ENCODE data around the gene ADORA2A. TPM values are rescaled to one million over a fixed set of nuclear protein-coding genes. Genes with fewer than 3 reads are reported as not detected.

The ADORA2A gene
- total and polyA plus RNA-seq, 11 donors: 1.5 to 12.1 (median 4.5) TPM

DNA sequence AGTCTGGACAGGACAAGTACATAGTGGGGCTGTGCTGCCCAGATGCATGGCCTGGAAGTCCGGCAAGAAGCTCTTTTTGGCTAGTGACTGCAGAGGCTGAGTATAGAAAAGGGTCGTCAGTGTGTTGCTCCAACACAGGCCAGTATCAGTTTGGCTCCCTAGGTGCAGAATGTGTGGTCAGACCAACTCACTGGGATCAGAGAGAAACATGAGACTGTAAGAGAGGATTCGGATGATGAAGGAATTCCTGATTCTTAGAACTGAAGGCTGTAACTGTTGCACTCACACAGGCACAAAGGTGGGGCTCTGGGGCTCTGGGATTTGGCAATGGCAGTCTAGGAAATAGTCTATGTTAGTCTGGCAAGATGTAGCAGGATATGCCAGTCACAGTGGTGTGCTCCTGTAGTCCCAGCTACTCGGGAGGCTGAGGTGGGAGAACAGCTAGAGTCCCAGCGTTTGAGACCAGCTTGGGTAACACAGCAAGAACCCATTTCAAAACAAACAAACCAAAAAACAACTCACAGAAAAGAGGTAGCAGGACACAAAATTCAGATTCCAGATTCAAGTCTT, 56.7 kb downstream of the ADORA2A start:
- H3K27me3 ChIP-seq: no peaks in the 10 kb centered on the region
- H3K27ac ChIP-seq: no peak overlapping the region
- no peaks in the 10 kb centered on the region for H3K9me3 ChIP-seq
- WGBS, 4 donors: 54 to 72% (median 66%) methylated on average over 5 of the region's 5 CpGs
- no peak overlapping the region for H3K4me3 ChIP-seq
- intact Hi-C loops (cut with DNase I): loop anchor here in 8 of 10 donors (2.0 to 10.0 kb wide), 6 partner anchors 52 to 159 kb away; partner anchors contain the start of gene ADORA2A (in 2 of the 8)
- no peak for DNase-seq
- H3K4me1 ChIP-seq: peaks cover 0 to 37% (median 5%) of the 10 kb centered on the region in 12 donors
- H3K36me3 ChIP-seq: no peaks in the 10 kb centered on the region
- no peak for ATAC-seq
- TF ChIP-seq POLR2A (IDR thresholded peaks at IDR 0.05): no peak
- TF ChIP-seq, protein P1, sequence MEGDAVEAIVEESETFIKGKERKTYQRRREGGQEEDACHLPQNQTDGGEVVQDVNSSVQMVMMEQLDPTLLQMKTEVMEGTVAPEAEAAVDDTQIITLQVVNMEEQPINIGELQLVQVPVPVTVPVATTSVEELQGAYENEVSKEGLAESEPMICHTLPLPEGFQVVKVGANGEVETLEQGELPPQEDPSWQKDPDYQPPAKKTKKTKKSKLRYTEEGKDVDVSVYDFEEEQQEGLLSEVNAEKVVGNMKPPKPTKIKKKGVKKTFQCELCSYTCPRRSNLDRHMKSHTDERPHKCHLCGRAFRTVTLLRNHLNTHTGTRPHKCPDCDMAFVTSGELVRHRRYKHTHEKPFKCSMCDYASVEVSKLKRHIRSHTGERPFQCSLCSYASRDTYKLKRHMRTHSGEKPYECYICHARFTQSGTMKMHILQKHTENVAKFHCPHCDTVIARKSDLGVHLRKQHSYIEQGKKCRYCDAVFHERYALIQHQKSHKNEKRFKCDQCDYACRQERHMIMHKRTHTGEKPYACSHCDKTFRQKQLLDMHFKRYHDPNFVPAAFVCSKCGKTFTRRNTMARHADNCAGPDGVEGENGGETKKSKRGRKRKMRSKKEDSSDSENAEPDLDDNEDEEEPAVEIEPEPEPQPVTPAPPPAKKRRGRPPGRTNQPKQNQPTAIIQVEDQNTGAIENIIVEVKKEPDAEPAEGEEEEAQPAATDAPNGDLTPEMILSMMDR (IDR thresholded peaks at IDR 0.05): no peak

DNA sequence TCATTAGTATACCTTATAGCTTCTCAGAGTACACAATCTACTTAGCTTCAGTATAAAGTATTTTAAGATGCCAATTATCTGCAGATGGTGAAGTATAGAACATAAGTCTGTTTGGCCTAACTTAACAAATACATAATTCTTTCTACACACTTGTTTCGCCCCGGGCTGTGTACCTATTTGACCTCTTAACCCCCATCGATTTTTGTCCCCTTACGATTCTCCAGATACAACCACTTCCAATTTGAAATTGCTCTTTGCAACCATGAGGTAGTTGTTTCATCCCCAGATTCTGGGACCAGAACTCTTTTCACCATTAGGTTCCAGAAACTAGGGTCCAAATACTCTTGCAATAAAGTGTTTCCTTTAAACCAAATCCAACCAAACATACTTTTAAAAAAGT, 57.8 kb downstream of the ADORA2A start:
- no peaks in the 10 kb centered on the region for H3K9me3 ChIP-seq
- DNase-seq (no peak), ATAC-seq (no peak)
- intact Hi-C loops (cut with DNase I): loop anchor here in 4 of 10 donors (2.0 to 10.0 kb wide), 4 partner anchors 62 to 163 kb away; no protein-coding TSS in a partner anchor
- no peaks in the 10 kb centered on the region for H3K36me3 ChIP-seq
- H3K4me1 ChIP-seq: peaks cover 0 to 37% (median 5%) of the 10 kb centered on the region in 12 donors
- TF ChIP-seq, protein P1 (IDR thresholded peaks at IDR 0.05): no peak
- no peak for TF ChIP-seq POLR2A (IDR thresholded peaks at IDR 0.05)
- WGBS, 4 donors: 94 to 97% (median 96%) methylated on average over 4 of the region's 4 CpGs
- no peak overlapping the region for H3K27ac ChIP-seq
- H3K4me3 ChIP-seq: no peak overlapping the region
- H3K27me3 ChIP-seq: no peaks in the 10 kb centered on the region

DNA sequence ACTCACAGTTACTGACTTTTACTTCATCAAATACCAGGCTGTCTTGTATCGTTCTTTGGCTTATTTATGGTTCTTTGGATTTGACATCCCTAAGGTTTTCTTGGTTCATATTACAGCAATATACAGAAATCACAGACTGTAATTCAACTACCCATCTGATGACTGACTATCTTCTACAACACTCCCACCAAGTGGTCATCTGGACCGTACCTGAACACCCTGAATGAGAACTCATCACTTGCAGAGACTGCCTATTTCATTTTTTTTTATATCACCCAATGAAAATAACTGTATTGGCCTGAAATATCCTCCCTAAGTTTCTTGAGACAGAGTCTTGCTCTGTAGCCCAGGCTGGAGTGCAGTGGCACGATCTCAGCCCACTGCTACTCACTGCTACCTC, 58.2 kb downstream of the ADORA2A start:
- Histone ChIP-seq H3K4me1 (peaks cover 0 to 37% (median 5%) of the 10 kb centered on the region in 12 donors), H3K36me3 (no peaks in the 10 kb centered on the region), H3K4me3 (no peak overlapping the region), H3K27me3 (no peaks in the 10 kb centered on the region), H3K27ac (no peak overlapping the region), H3K9me3 (no peaks in the 10 kb centered on the region)
- TF ChIP-seq POLR2A (IDR thresholded peaks at IDR 0.05): no peak
- TF ChIP-seq, protein P1 (IDR thresholded peaks at IDR 0.05): peak in 11 of 12 donors; percentile 32 to 66 (median 50)
- WGBS, 4 donors: 47 to 61% (median 53%) methylated on average over 3 of the region's 3 CpGs
- intact Hi-C loops (cut with DNase I): loop anchor here in 4 of 10 donors (2.0 to 10.0 kb wide), 4 partner anchors 63 to 163 kb away; no protein-coding TSS in a partner anchor
- DNase-seq (no peak), ATAC-seq (peak in 2 of 4 donors; percentile 56 to 76)

DNA sequence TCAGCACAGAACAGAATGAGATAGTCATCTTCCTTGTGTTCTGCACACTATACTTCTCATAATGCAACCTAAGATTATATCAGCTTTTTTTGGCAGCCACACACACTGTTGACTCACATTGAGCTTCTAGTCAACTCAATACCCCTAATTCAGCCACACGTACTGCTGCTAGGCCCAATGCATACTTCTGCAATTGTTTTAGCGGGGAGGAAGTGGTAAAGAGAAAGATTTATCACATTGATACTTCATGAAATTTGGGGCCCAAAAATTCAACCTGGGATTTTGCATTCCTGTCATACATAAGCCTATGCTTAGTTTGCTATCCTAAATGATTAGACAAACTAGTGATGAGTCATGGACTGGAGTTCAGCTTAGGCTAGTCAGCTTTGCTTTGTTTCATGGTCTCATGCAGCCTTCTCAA, 59.1 kb downstream of the ADORA2A start:
- TF ChIP-seq, protein P1 (IDR thresholded peaks at IDR 0.05): no peak
- TF ChIP-seq POLR2A (IDR thresholded peaks at IDR 0.05): no peak
- Histone ChIP-seq H3K9me3 (no peaks in the 10 kb centered on the region), H3K27me3 (no peaks in the 10 kb centered on the region), H3K27ac (no peak overlapping the region), H3K4me1 (peaks cover 0 to 36% (median 5%) of the 10 kb centered on the region in 12 donors), H3K36me3 (no peaks in the 10 kb centered on the region), H3K4me3 (no peak overlapping the region)
- 75 to 86% (median 79%) methylated on average over 2 of the region's 2 CpGs for whole genome bisulfite sequencing, 4 donors
- intact Hi-C loops (cut with DNase I): loop anchor here in 4 of 10 donors (5.0 to 10.0 kb wide), 3 partner anchors 159 to 164 kb away; no protein-coding TSS in a partner anchor
- ATAC-seq (no peak), DNase-seq (no peak)

Measured in heart left ventricle (tissue), 16 donors.